NB4 (cell line): Measurements from ENCODE around the gene COL6A6.

Experiments used
- POLR2A ChIP-seq: IDR thresholded peaks from 2 replicates; pipeline ENCODE4 v1.6.1; 2011; ENCODE audit warnings: mild to moderate bottlenecking; ENCODE audit not compliant: insufficient read length; ENCODE audit errors: extremely low read depth
- TF ChIP-seq, protein P1 (sequence below): IDR thresholded peaks from one replicate; pipeline ENCODE4 v1.5.1; 2012; ENCODE audit warnings: low read depth, low read length

DNA sequence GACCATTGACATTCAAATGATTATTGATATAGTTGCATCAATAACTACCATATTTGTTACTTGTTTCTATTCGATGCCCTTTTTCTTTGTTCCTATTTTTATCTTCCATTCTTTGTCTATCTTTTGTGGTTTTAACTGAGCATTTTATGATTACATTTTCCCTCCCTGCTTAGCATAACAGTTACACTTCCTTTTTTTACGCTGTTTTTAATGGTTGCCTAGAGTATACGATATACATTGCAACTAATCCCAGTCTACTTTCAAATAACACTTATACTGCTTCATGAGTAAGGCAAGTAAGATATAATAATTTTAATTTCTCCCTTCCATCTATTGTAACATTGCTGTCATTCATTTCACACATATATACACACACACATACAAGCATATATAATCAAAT is 26.3 kb downstream of the COL6A6 start:
- TF ChIP-seq, protein P1, sequence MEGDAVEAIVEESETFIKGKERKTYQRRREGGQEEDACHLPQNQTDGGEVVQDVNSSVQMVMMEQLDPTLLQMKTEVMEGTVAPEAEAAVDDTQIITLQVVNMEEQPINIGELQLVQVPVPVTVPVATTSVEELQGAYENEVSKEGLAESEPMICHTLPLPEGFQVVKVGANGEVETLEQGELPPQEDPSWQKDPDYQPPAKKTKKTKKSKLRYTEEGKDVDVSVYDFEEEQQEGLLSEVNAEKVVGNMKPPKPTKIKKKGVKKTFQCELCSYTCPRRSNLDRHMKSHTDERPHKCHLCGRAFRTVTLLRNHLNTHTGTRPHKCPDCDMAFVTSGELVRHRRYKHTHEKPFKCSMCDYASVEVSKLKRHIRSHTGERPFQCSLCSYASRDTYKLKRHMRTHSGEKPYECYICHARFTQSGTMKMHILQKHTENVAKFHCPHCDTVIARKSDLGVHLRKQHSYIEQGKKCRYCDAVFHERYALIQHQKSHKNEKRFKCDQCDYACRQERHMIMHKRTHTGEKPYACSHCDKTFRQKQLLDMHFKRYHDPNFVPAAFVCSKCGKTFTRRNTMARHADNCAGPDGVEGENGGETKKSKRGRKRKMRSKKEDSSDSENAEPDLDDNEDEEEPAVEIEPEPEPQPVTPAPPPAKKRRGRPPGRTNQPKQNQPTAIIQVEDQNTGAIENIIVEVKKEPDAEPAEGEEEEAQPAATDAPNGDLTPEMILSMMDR = no peak
- TF ChIP-seq POLR2A = no peak
